HuH-7.5 (cell line): ENCODE measurements around the gene ASF1B.
"Not testable (repeated sequence)": the region's sequence is repeated elsewhere in the genome, so short reads cannot be mapped to it uniquely, and the experiment has no call there.

Source experiments
- DNase-seq: peaks from one replicate; pipeline ENCODE4 v3.0.0; 2011; ENCODE audit warnings: low spot score

The ASF1B gene

DNA sequence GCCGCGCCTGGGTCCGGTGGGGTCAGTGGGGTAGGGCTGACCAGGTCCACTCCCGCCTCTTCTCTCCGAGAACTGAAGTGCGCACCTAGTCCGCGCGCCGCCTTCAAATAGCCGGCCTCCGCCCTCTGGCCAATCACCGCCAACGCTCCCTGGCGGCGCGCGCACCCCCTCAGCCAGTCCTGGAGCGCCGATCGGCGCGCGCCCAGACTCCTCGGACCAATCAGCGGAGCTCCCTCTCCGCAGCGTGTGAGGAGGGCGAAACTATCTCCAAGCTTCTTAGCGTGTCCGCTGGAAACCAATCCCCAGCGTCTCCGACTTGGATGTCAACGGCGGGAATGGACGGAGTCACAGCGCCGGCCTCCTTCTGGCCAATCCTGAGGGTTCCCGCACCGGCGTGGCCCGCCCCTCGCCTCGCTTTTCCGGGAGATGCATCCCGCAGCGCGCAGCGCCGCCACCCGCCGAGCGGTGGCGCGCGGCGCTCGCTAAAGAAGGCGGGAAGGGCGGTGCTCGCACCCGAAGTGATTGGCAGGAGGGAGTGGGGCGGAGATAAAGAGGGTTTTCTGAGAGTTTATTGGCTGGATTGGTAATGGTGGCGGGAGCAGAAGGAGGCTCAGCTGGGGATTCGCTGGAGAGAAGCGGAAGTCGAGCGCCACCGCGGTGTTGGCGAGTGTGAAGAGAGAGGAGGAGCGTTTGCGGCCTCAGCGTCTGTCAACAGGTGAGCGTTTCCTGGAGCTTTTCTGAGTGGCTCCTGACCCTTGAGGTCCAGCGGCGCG is at the start of gene ASF1B:
TSS of gene ASF1B (minus strand) at position 81 of the 773 bp plus-strand sequence. CDS start 133 bp downstream, outside the sequence.
- peak; percentile 99 for DNase-seq

DNA sequence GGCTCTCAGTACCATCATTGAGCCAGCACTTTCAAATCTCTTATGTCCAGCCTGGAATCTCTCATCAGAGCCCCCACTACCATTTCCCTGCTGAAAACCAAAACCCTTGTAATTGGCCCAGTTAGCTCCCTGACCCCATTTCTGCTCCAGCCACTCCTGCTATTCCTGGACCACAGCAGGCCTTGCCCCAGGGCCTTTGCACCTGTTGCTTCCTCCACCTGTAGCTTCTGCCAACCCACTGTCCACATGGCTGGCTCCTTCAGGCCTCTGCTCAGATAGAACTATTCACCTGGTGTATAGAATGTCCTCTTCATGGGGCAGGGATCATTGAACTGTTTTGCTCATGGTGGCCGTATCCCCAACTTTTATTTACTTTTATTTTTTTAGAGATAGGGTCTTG is 49.3 kb upstream of the ASF1B start:
- not testable (repeated sequence) for DNase-seq

DNA sequence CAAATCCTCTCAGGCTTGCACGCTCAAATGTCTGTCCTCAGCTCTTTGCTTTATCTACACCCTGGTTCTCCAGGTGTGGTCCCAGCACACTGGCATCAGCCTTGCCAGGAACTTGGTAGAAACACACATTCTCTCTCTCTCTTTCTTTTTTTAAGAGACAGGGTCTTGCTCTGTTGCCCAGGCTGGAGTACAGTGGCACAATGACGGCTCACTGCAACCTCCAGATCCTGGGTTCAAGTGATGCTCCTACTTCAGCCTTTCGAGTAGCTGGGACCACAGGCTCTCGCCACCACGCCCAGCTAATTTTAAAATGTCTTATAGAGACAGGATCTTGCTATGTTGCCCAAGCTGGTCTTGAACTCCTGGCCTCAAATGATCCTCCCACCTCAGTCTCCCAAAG is 48.8 kb upstream of the ASF1B start:
- DNase-seq: no peak

DNA sequence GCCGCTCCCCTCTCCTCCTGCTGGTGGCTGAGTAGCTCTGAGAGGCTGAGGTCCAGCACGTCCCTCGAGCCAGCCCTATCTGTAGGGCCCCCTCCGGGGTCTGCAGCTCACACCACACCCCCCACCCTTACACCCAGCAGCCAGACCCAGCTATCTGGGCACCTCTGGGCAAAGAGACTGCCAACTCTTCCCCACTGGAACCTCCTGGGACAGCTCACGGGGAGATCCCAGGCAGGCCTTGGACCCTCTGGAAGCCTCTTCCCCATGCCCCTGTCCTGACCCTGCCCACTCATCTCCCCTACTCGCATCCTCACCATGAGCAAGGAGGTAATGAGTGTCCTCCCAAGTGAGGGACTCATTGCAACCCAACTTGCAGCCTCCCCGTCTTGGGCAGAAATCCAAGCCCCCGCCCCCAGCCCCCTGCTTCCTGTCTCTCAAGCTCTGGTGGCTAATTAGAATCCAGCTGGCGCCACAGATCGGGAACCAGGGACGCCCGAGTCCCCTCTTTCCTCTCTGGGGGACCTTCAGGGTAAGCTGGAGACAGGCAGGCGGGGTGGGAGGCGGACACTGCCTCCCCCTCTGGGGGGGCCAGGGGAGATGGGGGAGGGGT is 47.5 kb upstream of the ASF1B start:
- DNase-seq: peak; percentile 15

DNA sequence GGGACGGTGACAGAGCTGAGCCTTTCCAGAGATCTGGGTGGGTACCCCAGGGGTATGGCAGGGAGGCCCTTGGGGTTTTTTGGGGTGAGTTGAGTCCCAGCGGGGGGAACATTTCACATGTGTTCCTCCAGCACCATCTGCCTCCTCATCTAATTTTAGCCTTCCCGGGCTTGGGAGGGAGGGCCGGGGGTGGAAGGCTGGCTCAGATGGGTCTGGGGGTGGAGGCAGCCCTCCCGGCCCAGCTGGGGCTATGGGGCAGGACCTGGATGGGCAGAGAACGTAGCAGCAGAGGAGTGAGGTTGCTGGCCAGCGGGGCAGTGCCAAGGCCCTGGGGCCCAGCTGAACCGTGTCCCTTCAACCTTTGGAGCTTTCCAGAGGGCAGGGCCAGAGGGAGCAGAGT is 46.1 kb upstream of the ASF1B start:
- DNase-seq: no peak

DNA sequence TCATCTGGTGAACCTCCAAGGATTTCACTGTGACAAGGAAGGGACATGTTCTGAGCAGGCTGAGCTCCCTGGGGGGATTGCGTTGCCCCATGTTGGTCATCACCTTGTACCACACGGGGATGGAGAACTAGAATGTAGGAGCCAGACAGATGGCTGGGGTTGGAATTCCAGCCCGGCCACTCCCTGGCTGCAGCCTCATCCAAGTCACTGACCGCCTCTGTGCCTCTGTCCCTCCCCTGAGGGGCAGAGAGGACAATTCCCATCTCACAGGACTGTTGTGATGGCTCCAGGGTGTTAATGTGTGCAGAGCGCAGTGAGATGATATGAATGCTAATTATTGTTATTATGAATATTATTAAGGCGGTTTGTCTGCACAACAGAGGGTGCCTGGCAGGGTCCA is 45.5 kb upstream of the ASF1B start:
- DNase-seq: peak; percentile 8

DNA sequence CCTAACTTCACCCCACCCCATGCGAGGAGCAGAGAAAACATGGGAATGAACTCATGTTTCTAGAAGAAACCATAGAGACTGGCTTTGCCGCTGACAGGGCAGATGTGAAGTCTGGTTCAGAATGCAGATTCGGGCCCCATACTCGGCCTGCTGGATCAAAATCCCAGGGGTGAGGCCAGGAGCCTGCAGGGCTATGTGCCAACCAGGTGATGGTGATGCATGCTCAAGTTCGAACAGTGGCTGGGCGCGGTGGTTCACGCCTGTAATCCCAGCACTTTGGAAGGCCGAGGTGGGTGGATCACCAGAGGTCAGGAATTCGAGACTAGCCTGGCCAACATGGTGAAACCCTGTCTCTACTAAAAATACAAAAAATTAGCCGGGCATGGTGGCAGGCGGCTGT is 44.8 kb upstream of the ASF1B start:
- DNase-seq: peak; percentile 4

DNA sequence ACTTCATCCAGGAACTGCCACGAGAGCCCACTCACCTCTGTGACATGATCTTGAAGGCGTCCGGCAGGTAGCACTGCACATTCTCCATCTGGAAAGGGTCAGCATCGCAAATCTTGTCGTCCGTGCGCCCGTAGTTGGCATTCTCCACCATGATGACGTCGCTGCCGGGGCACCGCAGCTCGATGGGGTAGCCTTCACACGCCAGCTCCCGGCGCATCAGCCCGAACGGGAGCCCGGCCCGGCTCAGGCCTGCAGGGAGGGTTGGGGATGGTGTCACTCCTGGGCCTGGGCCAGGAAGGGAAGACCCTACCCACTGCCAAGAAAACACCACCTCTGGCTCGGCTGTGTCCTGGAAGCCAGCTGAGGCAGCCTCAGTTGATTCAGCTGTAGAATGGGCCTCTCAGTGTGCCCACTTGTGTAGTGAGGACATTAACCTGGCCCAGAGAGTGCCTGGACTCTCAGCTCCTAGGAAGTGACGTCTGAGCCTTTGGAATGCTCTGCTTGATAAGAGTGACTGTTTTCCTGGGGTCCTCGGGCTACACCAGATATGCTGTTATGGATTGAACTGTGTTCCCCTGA is 41.2 kb upstream of the ASF1B start:
- no peak for DNase-seq

DNA sequence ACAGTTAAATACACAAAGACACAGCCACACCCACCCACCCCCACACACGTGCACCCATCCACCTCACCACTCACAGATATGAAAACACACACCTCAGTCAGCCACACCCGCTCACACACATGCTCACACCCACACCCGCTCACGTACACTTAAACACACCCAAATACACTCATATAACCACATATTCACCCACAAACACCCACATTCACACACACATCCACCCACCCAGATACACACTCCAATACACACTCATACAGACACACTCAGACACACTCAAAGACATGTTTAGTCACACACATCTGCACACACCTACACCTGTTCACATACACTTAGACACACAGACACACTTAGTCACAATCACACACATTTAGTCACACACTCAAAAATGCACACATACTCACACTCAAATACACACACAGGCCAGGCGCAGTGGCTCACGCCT is 39.0 kb upstream of the ASF1B start:
- no peak for DNase-seq

DNA sequence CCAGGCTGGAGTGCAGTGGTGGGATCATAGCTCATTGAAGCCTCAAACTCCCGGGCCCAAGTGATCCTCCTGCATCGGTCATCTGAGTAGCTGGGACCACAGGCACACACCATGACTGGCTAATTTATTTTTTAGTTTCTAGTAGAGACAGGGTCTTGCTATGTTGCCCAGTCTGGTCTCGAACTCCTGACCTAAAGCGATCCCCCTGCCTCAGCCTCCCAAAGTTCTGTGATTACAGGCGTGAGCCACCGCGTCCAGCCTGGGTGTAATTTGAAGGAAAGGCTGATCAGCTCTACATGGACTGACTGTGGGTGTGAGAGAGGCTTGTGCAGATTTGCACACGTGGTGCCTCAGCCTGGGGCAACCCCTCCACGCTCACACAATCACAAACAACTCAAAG is 38.5 kb upstream of the ASF1B start:
- DNase-seq: no peak

DNA sequence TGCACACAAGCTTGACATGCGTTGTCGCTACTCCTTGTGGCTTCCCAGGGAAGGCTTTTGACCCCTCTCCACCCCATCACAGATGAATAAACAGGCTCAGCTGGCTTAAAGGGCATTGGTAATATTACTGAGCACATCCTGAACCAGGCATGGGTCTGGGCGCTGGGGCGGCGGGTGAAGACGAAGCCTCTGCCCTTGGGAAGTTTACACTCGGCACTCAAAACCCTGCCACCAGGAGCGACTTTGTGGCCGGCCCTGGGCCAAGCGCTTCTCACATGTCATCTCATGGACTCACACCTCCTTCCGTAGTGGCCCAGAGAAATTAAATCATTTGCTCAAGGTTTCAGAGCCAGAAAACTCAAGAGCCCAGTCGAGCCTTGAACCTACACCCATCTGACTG is 32.6 kb upstream of the ASF1B start:
- no peak for DNase-seq

DNA sequence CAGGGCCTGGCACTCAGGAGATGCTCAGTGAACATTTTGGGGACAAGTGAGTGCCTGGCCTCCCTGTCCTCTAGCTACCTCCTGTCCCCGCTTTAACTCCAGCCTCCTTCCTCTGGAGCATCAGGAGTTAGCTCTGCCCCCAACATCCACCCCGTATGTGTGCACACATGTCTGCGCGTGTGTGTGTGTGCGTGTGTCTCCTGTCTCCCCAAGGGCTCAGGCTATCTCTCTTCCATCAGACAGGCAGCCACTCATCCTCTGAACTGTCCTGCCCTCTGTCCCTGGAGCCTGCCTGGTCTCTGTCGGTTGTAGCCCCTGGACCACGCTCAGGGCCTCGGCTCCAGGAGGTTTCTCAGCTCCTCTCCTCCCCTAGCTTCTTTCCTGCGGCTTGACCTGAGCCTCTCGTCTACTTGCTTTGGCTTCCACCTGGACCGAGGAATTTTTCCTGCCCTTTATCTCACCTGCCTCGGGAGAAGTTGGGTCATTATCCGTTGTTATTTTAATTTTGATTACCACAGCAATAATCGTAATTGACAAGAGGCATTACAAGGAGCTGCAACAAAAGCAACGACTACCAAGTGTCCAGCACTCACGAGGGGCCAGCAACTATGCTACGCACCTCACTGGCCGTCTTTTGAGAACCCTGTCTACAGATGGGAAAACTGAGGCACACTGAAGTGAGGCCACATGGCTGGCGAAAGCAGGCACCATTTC is 32.0 kb upstream of the ASF1B start:
- no peak for DNase-seq

DNA sequence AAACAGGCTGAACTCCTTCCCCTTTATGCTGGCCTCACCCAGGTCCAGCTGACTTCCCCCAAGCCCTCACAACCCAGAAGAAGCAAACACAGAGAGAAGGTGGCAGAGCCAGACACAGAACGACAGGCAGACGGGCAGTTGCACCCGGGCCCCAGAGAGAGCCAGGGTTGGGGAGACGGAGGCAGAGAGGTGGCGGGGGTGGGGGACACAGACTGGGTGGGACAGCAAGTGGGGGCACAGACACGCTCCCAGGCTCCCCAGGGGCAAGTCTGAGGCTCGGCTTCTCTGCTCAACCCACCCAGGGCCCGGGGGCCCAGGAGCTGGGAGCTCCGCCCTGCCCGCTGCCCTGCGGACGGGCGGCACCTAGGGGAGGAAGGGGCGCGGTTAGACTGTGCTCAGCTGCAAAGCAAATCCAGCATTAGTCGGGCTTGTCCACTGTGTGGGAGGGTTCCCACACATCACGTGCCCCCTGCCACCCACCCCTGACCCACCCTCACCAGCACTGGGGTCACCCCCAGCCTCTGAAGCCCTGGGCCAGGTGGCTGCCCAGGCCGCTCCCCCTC is 31.3 kb upstream of the ASF1B start:
- no peak for DNase-seq

DNA sequence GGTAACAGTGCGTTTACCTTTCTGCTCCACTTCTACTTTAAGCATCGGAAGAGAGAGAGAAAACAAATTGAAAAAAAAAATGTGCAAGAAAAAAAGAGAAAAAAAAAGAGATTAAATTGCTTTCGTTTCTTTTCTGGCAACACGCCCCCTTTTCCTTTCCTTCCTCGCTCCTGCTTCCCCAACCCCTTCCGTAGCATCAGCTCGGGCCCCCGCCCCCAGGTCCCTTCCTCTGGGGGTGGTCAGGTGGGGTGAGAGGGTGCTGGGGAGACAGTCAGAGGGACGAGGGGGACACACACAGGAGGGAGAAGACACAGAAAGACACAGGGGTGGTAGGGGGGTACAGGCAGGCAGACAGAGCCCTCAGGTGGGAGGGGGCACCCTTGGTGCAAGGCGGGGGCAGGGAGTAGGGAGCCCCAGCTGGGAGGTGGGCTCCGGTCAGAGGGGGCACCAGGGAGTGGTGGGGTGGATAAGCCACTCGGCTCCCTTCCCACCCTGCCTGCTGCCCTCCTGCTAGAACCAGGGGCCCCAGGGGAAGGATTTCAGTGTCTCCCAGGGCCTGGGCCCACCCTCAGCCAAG is 30.7 kb upstream of the ASF1B start:
- DNase-seq: no peak

DNA sequence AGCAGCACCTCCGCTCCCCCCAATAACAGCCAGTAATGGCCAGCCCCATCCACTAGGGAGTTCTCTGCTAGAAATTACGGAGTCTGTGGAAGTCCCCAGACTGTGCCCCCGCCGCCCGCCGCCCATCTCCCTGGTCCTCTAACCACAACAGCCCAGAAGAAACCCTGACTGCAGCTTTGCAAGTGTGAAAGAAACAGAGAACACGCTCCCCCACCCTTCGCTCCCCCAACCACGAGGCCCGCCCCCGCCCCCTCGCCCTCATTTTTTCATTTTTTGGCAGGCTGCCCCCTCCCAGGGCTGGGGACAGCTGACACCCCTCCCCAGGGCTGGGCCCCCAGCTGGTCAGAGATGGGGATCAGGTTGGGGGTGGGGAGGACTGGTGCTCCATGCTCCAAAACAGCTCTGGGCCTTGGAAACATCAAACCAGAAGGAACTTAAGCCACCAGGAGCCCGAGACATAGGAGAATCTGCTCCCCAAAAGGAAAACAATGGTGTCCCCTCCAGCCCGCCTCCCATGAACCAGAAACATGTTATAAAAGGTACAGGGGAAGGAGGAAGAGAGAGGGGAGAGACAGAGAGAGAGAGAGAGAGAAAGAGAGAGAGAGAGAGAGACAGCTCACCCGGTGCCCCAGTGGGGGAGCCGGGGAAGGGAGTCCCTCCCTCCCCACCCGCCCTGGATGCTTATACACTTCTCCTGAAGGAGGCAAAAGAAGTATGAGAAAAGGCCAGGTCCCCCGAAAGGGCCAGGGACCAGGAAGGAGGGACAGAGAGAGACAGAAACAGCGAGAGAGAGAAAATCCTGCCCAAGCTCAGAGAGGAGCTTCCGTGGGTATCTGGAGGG is 29.8 kb upstream of the ASF1B start:
- DNase-seq: no peak

DNA sequence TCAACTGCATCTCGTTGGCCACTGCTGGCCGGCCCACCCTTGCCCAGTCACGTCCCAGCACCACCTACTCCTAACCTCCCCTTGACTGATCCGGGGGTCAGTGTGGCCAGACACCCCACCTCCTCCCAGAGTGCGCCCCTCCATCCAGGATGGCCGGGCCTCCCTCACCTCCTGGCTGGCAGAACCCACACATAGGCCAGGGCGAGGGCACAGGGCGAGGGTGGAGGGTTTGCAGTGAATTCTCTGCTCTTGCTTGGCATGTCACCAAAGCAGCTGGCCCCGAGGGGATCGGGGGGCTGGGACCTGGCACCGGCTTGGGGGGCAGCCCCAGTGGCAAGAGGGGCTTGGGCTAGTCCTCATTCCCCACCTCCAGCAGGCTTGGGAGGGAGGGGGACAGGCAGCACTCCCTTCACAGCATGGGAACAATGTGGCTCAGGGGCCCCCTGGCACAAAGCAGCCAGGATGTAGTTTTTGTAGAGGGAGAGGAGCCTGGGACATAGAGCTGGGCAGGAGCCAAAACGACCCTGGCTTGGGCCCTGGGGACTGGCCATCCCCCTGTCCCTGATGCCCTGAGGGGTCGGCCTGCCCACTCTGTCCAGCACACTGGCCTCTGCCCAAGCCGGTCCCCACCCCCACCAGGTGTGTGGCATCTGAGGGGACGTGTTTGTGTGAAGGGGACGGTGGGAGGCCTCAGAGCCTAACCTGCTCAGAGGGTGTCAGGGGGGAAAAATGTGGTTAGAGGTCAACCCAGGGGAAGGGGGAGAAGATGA is 28.5 kb upstream of the ASF1B start:
- no peak for DNase-seq

DNA sequence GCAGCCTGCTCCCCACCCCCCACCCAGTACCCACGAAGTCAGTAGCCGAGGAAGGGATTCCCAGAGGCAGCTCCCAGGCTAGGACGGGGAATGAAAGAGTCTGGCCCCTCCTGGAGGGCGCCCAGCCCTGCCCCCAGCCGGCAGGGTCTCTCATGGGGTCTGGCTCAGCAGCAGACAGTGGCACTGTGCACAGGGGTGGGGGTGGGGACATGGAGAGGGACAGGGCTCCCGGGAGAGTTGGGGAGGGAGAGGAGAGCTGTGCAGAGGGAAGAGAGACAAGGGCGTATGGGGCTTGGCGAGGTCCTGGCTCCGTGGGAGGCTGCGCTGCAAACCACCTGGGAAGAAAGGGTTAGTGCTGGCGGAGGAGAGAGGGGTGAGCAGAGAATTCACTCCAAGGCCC is 27.7 kb upstream of the ASF1B start:
- no peak for DNase-seq

DNA sequence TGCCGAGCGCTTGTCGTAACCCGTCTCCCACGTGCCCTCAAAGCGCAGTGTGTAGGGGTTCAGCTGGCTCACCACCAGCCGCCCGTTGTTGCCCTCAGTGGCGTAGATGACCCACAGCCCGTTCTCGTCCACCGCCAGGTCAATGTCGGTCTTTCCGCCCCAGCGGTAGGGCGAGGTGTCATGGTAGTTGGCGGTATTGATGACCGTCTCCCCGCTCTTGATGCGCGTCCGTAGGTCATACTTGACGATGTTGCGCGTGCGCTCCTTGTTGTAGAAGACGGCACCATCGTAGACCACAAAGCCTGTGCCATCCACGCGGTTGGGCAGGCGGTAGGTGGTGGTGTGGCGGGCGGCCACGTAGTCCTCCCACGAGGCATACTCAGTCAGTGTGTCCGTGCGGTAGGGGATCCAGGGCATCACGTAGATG is 26.5 kb upstream of the ASF1B start:
- no peak for DNase-seq

DNA sequence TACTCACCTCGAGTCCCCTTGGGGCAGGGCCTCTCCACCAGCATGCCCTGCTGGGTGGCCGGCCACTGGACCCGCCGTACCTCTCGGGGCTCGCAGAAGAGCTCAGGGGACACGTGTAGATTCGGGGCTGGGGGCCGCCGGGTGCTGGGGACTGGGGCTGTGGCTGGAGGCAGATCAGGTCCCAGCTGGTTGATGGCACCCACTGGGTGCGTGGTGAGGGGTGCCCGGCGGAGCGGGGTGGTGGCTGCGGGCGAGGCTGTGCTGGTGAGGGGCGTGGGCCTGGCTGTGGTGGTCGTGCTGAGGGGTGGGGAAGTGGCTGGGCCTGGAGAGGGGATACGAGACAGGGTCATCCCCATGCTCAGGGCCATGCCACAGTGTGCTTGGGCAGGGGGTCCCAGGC is 24.9 kb upstream of the ASF1B start:
- no peak for DNase-seq

DNA sequence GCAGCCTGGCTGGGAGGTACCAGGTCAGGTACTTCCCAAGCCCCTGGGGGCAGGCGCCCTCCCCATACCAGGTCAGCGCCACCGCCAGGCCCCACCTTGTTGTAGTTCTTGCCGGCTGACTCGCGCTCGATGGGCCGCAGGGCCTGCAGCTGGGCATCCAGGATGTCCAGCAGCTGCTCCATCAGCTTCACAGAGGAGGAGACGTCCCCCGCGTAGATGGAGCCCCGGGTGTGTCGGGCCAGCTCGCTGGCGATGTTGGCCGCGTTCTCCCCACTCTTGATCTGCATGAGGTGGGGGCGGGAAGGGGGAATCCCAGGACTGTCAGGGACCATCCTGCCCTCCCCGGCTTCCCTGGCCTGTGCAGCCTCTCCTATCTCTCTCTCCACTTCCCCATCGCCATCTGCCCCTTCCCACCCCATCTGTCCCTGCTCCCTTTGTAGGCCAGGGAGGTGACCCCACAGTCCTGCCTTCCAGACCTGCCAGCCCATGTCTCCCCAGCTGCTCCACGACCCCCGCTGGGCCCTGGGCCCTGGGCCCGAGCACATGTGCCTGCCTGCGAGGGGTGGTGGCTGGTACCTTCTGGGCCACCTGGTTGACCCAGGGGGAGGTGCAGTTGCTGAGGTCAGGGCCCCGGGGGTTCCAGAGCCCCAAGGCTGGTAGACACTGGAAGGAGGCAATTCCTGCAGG is 23.8 kb upstream of the ASF1B start:
- no peak for DNase-seq
